Activated CD4-positive, alpha-beta T cell treated with anti-CD3 and anti-CD28 coated beads, Interleukin-2, amount 50 U/mL, for 48 hours (primary cell): ENCODE measurements around the gene ETV6.
A peak's percentile ranks its signal among the peaks of the same experiment; 100 is the strongest.
"Not testable (repeated sequence)": the region's sequence is repeated elsewhere in the genome, so short reads cannot be mapped to it uniquely, and the experiment has no call there.

ENCODE experiments used
- DNase-seq, 2 experiments: peaks; one replicate each; pipeline ENCODE4 v3.0.0-alpha.2; 2020

ETV6 gene

DNA sequence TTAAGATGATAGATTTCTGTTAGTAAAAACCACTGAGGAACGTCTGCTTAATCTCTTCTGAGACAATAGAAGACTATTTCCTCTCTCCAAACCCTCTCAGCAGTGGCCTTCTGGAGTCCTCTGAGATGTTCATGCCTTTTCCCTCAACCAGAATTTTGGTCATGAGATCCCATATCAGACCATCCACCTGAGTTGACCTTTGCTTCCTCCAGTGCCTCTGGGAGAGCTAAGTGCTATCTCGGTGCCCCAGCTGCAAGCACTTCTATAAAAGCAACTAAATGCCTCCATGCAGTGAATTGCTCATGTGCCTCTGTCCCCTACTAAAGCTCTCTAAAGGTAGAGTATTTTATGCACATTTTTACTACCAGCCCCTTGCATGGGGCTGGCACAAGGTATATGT, 248.4 kb downstream of the ETV6 start:
- DNase-seq, result no peak

- peak; percentile 62 to 74 for DNase-seq
These were observed 252.4 kb downstream of the ETV6 start for GRCh38 chr12:11901701-11902524.

DNA sequence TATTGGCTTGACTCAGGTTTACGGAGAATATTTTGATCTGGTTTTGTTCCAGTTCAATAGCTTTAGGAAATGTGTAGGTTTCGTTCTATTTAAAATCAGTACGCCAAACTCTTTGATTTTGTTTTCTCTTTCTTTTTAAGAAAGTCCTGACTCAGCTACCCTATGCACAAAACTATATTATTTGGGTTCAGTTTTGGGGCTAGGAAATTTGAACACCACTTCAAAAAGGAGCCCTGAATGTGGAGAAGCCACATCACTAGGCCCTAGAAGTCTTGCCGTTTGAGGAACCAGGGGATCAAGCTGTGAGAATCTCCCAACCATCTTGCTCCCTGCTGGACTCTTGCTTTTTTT, 253.0 kb downstream of the ETV6 start:
- no peak for DNase-seq

DNA sequence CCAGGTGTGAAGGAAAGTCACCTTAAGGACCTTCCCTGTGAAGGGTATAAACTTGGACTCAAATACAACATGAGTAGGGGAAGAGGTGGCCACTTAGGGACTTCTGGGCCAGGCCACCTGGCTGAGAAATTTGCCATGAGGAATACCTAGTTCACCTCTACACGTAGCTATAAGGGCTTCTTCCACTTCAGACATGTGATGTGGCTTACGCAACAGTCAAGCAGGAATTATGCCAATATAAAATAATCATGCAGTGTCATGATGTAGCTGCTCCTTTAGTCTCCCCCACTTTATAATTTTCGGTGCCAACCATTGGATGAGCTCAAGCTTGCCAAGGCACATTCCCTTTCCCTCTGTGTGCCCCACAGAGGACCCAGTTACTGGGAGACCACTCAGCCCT, 254.7 kb downstream of the ETV6 start:
- DNase-seq, result no peak

DNA sequence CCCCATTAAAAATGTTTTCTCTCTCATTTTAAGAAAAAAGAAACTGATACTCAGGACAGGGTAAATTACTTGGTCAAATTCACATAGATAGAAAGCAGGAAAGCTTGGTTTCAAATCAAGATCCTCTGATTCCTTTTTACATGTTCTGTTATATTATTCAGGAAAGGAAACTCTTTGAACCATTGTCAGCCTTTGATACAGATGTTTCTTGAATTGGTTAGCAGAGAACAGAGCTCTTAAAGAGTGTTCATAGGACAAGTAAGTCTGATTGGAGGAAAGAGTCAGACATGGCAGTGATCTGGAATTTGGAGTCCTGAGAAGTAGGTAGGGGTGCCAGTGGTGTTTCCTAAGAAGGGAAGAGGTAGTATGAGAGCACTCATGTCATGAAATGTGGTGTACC, 256.1 kb downstream of the ETV6 start:
- DNase-seq, result no peak

DNA sequence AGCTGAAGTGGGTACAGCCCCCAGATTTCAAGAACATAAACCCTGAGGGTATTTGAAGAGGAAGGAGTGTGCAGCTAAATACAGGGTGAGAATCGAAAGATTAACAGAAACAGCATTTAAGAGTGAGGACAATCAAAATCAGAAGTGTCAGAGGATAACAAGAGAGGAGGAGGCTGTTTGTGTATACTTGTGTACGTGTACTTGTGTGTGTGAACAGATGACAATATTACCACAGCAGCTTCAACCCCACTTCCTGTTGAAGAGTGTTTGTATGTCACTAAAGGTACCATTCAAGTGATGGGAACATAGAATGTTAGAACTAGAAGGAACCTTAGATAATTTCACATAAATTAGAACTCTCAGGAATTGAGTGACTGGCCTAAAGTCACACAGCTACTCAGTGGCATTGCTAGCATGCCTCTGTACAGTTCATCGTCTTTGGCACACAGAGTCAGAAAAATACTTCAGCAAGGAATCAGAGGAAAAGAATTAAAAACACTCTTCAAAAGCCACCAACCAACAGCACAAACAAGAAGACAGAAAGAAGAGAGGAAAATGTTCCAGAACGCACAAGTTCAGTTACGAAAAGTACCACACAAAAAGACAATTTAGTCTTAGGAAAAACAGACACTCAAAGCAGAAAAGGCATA, 256.9 kb downstream of the ETV6 start:
- no peak for DNase-seq

GRCh38 chr12:11907625-11908024, 258.2 kb downstream of the ETV6 start:
- no peak for DNase-seq

DNA sequence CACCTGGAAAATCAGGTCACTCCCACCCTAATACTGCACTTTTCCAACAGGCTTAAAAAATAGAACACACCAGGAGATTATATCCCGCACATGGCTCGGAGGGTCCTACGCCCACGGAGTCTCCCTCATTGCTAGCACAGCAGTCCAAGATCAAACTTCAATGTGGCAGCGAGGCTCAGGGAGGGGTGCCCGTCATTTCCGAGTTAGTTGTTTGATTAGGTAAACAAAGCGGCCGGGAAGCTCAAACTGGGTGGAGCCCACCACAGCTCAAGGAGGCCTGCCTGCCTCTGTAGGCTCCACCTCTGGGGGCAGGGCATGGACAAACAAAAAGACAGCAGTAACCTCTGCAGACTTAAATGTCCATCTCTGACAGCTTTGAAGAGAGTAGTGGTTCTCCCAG, 259.9 kb downstream of the ETV6 start:
- not testable (repeated sequence) for DNase-seq

DNA sequence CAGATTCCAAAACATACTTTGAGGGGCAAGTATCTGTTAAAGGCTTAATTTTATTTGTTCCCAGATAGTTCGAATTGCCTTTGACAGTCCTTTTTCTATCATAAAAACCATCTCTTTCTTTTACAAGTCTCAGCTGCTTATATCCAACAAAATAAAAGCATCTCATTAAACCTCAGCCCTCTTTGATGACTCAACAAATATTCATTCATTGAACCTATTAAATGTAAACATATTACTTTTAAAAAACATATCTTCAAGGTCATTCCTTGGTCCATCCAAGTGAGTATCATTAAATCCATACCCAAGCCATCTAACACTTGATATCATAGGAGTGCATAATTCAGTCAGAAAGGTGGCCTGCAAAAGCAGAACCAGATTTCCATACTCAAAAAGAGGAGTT, 266.6 kb downstream of the ETV6 start:
- no peak for DNase-seq

GRCh38 chr12:11916771-11917170, 267.3 kb downstream of the ETV6 start:
- no peak for DNase-seq

GRCh38 chr12:11917501-11917900, 268.0 kb downstream of the ETV6 start:
- DNase-seq, result no peak

DNA sequence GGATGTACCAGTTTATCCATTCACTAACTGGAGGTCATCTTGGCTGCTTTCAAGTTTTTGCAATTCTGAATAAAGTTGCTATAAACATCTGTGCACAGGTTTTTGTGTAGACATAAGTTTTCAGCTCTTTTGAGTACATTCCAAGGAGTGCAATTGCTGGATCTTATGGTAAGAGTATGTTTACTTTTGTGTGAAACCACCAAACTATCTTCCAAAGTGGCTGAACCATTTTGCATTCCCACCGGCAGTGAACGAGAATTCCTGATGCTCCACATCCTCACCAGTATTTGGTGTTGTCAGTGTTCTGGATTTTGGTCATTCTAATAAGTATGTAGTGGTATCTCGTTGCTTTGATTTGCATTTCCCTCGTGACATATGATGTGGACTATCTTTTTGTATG, 270.8 kb downstream of the ETV6 start:
- DNase-seq, result no peak

GRCh38 chr12:11922361-11922760, 272.9 kb downstream of the ETV6 start:
- no peak for DNase-seq

DNA sequence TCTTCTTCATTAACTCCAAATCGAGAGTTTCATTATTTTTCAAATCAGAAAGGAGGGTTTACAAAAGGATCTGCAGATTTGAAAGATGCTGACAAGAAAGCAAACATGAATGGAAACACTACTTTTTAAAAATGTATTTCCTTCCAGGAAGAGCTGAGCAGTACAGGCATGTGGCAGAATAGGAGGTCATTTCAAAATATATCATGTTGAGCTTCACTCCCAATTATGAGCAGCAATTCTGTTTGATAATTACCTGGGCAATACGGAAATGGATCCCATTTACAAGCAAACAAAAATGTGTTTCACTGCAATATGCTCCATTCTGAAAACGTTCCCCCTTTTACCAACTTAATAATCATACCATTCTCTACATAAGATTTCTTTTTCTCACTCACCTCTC, 273.6 kb downstream of the ETV6 start:
- DNase-seq, result no peak

DNA sequence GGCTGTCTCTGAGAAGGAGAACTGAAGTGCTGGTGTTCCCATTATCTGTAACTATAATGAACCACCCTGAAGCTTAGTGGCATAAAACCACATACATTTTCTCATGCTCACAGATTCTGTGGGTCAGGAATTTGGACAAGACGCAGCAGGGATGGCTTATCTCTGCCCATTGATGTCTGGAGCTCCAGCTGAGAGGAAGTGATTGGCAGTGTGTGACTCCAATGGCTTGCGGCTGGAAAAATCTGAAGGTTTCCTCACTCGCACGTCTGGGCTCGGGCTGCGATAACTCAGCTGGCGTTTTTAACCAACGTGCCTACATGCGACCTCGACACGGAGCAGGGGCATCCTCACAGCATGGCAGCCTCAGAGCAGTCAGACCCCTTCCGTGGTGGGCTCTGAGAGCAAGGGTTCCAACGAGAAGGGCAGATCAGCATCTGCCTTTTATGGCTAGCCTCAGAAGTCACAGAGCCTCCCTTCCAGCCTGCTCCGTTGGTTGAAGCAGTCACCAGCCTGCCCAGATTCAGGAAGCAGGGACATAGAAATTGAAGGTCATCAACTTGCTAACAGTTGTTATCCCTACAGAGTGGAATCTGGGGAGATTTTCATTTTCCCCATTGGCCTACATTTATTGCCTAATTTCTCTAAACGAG, 277.9 kb downstream of the ETV6 start:
- no peak for DNase-seq

GRCh38 chr12:11929714-11930113, 280.2 kb downstream of the ETV6 start:
- DNase-seq, result no peak

DNA sequence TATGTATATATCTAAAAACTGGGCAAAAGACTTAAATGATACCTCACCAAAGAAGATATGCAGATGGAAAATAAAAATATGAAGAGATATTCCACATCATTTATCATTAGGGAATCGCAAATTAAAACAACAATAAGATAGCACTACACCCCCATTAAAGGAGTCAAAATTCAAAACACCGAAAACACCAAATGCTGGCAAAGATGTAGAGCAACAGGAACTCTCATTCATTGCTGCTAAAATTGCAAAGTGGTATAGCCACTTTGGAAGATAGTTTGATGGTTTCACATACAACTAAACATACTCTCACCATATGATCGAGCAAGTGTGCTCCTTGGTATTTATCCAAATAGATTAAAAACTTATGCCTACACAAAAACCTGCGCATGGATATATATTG, 289.7 kb downstream of the ETV6 start:
- no peak for DNase-seq

DNA sequence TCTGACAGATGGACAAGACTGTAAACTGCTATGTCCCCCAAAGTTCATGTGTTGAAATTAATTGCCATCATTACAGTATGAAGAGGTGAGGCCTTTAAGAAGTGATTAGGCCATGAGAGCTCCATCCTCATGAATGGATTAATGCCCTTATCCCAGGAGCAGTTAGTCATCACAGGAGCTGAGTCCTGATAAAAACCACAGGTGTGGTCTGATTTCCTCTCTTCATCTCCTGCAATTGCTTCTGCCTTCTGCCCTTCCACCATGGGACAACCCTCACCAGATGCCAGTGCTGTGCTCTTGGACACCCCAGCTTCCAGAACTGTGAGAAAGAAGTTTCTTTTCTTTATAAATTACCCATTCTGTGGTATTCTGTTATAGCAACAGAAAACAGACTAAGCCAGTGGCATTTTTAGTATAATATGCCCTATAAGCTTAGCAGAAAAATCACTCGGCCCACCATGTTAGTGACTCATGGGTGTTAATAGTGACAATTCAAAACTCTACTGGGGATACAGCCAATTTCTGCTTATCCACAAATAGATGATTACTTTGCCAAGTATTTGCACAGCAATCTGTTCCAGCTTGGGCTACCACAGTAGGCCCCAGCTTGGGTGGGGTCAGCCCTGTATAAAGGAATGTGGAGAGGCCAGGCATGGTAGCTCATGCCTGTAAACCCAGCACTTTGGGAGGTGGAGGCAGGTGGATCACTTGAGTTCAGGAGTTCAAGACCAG, 292.3 kb downstream of the ETV6 start:
- no peak for DNase-seq

DNA sequence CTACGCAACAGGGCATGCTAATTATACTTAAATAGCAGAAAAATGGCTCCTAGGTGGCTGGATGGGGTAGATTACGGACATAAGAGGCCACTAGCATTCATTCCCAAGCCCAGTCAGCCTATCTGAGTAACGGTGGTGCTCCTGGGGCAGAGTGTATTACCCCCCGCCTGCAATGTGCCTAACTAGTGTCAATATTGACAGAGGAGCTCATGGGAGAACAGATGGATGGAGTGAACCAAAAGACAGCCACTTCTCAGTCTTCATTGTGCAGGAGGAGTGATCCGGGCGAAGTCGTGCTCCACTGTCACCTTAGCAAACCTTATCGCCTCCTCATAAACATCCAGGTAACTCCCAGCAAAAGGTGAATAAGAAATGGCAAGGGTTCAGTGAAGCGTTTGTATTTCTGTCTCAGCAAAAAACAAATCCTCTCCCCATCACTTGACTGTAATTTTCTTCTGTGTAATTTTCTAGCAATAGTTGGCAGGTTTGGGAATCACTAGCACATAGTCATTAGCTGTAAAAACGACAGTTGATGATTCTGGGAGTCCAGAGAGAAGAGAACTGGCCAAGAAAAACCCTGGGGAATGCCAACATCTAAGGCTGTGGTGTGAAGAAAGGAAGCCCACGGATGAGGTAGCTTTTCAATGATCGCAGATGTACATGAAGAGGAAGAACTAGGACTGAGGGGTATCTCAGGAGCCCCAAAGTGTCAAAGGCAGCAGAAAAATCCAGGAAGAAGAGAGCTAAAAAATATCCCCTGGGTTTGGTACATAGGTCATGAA, 294.6 kb downstream of the ETV6 start:
- no peak for DNase-seq
